ENCODE results near the gene ASPSCR1.

The ASPSCR1 gene

DNA sequence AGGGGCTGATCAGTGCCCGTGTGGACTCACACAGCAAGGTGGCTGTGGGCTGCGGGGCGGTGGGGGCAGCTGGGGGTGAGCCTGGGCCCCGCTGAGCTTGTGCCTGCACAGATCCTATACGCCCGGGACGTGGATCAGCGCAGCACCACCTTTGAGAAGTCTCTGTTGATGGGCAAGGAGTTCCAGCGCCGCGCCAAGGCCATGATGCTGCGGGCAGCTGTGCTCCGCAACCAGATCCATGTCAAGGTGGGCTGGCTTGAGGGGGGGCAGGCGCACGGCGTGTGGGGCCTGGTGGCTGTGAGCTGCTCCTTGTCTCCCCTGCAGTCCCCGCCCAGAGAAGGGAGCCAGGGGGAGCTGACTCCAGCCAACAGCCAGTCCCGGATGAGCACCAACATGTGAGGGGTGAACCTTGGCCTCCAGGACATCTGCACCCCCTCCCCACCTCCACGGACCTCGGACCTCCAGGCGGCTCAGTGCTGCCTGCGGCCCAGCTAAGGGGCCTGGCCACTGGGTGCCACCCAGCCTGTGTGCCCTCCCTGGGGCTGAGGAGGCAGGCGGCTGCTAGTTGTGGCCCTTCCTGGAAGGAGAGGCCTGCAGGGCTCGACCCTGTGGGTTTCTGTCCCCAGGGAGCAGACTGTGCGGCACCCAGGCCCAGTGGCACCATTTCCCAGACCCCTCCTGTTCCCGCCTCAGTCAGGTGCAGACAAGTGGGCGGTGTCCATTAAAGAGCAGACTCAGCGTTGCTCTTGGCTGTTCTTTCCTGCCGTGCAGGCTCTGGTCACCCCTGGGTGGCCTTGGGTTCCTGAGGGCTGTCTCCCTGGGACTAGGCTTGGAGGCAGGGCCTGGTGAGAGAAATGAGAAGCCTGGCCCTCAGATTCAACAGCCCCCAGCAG, 79.5 kb downstream of the ASPSCR1 start:
- DNase-seq, result no peak

DNA sequence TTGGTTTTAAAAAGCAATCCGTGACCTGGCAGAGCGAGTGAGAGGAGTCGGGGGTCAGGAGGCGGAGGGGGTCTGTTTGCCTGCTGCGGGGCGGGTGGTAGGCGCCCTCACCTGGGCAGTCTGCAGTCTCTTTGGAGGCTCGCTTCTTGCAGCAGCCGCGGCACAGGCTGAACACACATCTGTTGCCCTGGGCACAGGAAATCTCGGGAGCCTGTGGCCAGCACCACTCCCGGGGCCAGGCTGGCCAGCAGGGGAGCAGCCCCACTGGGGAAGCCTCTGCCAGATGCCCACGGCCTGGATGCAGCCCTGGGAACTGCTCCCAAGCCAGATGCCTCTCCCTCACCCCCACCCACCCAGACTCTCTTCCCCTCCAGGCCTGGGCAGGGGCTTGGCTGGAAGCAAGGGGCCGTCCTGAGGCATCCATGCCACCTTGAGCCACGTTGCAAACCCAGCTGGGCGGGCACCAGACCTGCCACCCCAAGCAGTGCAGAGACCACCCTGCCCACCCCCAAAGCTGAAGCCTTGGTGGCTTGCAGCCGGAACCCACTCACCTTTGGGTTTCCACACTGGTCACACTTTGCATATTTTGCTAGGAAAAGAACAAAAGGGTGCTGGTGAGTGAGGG, 80.9 kb downstream of the ASPSCR1 start:
- no peak for DNase-seq

DNA sequence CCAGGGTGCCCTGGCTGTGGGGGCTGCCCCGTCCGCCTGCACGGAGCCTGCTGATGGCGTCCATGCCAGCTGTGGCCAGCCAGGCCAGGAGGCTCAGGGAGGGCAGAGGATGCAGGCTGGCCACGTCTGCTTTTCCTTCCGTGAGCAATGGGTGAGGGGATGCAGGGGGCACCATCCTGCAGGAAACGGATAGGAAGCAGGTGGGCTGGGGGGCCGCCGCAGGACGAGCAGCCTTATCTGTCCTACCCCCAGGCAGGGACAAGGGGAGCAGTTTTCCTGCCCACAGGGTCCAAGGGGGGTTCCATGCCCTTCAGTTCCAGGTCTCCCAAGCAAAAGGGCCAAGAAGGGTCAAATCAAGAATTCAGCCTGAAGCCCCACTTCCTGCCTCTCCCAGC, 81.4 kb downstream of the ASPSCR1 start:
- DNase-seq, result no peak

DNA sequence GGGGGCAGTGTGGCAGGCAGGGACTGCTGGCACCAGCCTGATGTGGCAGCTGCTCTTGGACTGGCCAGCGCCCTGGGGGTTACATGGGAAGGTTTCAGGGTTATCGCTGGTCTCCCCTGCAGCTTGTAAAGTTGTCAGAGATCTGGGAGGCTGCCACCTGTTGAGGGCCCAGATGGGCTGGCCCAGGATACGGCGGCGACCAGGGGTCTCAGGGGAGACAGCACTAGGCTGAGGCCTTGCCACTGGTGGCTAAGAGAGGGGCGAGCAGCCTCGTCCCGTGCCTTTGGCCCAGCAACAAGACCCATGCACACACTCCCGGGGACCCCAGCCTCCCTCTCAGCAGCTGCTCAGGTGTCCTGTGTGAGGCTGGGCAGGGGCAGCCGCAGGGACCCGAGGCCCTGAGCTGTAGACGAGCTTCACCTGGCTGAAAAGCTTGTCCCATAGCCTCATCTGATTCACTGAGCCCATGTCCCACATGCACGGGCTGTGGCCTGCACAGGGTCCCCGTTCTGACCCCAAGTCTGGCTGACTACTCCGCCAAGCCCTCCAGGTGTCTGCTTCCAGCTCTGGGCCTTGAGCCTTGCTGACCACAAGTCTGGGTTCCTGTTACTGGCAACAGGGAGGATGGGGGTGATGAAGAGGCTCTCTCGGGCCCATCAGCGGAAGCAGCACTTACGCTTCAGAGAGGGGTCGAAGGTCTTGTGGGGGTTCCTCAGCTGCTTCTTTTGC, 82.0 kb downstream of the ASPSCR1 start:
- no peak for DNase-seq

DNA sequence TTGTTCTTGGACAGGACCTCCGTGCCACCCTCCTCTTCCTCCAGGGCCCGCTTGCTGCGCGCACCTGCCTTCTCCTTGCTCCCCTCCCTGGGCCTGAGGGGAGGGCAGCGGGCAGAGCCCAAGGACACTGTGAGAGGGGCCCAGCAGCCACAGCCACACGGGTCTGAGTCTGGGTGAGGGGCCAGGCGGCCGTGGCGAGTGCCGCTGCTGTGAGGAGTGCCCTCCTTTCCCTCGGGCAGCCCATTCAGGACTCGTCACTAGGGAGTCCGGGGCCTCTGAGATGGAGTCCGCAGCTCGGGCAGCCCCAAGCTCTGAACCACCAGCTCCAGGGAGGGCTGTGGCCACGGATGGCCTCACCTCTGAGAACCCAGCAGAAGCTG, 82.6 kb downstream of the ASPSCR1 start:
- DNase-seq, result no peak

DNA sequence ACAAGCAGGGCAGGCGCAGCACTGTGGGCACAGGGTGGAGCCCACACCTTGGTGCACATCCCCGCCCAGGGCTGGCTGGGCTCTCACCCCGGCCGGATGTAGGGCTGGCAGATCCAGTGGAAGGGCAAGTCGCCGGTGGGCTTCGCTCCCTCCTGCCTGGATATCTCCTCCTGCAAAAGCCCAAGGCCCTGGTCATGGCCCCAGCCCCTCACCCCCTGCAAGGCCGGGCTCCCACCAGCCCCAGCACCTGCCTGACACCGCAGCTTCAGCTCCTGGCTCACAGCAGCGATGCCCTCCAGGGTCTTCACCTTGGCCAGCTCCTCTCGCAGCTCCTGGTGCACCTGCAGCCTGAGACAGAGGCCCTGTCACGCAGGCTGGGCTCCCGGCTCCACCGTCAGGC, 83.2 kb downstream of the ASPSCR1 start:
- DNase-seq, result no peak

DNA sequence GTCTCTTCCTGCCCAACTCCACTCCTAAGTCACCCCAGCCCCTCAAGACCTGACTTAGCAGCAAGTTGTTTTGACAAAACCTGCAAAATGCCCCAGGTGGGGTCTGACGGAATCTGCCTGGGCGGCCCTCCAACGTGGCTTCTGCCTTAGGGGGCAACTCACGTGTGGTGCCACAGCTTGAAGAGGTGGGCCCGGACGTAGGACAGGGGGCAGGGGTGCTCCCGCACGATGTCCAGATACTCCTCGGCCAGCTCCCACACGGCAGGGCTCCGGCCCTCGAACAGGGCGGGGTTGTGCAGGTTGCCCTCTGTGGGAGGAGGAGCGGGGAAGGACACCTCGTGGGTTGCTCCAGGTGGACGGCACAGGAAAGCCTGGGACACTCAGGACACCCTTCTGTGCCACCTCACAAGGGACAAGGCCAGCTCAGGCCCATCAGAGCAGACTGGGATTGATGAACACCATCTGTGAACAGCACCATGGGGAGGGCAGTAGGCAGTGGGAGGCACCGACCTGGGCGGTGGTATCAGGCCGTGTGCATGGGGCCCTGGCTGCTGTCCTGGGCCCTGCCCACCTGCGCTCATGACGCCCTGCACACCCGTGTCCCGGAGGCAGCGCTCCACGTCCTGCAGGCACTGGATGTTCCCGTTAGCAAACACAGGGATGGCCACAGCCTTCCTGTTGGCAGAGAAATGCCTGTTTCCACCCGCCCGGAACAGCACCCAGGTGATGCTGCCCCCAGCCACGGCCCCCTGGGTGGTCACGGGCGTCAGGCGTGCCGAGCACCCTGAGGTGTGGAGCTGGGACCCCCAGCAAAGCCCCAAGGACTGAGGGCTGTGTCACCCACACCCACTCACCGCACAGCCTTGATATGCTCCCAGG, 83.9 kb downstream of the ASPSCR1 start:
- DNase-seq, result no peak

DNA sequence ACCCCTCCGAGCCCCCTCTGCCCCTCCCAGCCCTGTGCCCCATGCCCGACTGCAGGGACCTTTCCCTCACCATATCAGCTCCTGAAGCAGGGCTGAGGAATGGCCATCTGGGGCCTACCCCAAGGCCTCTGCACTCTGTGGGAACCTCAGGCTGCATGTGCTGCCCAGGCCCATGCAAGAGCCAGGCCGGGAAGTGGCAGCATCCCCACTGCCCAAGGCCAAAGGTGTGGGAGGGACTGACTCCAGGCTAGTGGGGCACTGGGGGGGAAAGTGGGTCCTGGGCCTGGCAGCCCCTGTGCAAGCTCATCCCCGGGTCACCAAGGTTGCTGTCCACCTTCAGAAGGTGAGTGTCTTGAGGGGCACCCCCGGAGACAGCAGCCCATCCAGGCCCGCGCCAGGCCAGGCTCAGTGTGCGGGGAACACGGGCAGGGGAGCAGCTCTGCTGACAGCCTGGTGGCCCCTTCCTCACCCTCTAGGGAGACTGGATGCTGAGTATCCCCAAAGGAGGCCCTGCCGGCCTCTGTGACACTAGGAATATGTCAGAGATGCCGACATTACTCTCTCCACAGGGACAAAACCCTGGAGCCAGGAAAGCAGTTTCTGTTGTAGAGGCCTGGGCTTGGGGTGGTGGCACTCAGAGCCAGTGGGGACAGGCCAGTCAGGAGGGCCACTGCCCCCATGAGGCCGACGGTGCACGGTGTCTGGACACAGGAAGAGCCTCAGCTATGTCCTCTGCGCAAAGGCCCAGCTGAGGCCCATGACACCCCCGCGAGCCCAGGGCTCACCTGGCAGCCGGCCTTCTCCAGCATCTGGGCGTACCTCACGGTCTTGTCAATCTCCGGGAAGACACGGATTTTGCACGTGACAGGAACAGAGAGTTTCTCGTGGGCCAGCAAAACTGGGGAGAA, 84.9 kb downstream of the ASPSCR1 start:
- DNase-seq, result no peak

DNA sequence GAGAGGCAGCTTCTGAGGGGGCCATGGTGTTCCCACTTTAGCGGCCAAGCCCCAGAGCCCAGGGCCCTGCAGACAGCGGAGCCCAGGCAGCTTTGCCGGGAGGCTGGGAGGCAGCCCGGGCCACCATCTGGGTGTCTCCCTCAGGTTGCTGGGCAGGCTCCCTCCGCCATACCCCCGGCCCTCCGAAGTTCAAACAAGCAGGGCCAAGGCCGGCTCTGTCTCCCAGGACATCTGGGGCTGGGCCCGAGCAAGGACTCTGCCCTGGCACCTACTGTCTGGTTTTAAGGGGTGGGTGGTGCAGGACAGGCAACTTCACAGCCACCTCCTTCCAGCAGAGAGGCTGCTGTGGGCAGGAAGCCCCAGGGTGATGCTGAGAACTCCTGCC, 85.5 kb downstream of the ASPSCR1 start:
- DNase-seq, result no peak

DNA sequence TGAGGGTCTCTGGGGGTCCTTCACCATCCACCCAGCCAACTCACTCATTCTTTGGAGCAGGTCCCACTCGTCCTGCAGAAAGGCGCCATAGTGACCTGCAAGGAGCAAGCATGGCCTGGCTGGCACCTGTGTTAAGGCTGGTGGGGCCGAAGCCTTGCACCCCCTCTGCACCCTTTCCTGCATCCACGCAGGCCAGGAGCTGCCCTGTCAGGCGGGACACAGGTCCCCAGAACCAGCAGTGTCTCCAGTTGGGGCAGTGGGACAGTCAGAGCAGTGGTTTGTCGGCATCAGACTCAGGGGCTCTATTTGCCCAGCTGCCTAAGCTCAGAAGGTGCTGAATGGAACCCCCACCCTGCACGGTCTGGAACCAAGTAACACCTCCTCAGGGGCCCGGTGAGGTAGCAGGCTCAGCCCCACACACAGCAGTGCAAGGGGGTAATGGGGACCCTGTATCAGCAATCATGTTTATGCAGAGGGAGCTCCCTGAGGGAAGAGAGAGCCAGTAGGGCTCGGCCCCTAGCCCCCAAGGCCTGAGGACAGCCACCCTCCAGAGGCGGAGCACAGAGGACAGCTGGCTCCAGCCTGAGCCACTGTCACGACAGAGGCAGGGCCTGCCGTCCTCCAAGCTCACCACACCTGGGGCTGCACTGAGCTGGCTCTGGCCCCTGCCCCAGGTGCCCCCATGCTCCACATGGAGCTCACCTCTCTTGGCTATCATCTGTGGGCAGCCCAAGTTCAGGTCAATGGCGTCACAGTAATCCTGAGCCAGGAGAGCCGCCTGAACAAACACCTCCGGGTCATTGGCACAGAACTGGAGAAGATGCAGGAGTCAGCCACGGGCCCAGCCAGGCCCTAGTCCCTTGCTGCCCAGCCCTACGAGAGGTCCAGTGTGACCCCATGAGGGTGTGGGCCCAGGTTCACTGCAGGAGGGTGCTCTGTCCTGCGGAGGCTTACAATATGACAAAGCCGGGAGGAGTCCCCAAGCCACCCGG, 86.3 kb downstream of the ASPSCR1 start:
- DNase-seq, result no peak

DNA sequence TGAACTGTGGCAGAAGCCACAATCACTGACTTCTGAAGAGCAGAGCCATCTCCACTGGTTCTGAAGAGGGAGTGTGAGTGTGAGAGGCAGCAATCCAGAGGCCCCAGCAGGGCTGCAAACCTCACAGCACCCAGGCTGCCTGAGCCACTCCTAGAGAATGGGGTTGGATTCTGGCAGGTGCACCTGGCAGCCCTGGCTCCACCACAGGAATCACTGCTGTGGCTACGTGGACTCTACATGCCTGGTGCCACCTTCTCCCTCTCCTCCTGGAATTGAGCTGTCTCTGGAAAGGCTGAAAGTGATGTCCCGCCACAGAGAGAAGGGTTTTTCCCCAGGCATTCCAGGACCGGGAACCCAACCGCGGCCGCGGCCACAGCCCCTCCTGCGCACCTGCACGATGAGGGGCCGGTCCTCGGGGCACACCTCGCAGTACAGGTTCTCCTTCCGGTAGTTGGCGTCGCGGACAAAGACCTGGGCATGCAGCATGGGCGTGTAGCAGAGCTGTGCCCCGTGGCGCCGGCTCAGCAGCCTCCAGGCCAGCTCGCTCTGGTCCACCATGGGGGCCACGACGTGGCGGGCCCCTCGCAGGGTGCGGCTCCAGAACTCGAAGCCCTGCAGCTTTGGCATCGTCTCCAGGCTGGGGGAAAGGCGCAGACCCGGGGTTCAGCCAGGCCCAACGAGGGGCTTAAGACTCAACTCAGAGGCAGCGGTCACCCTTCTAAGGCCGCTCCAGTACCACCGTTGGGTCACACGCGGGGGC, 87.2 kb downstream of the ASPSCR1 start:
- DNase-seq, result peak; percentile 6

DNA sequence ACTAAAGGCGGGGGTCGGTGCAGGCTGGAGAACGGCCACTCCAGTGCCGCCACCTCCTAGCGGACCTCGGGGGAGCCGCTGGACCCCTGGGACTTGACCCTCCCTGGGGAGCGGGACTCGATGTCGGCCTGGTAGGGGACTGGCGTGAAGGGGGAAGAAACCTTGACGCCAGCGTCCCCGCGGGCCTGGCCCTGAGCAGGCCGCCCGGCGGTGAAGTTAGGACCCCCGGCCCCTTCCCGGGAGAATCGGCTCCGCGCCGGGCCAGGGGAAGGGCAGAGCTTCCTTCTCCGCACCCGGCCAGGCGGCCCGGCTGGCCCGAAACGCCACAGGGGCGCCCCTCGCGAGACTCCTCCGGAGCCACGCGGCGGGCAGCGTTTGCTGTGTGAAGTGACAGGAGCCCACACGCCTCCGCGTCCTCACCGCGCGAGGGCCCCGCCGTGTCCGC, 87.8 kb downstream of the ASPSCR1 start:
- no peak for DNase-seq

DNA sequence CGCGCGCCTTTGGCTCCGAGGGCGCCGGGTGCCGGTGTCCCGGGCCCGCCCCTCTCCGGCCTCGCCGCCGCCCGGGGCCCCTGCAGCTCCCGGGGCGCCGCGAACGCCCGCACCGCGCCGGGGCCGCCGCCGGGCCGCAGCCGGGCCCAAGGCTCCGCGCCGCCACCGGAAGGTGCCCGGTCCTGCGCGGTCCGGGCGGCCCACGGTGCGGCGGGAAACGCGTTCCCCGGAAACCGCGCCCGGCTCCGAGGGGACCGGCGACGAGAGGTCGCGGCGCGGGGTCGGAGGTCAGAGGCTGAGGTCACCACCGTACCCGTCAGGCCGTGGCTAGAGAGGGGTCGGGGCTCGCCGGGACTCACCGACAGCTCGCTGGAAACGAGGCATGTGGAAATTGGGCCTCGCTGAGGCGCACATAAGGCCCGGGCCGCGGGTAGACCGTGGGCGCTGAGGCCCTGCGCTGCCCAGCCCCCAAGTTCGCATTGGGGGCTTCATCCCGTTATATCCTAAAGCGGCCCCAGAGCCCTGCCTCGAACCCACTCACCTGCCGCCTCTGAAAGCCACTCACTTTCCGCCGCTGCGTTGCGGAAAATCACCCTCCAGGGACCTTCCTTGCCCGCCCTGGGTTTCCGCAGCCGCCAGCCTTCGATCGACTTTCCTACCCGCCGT, 88.3 kb downstream of the ASPSCR1 start, which contains the start of gene DUS1L:
TSS of gene DUS1L (minus strand) at position 167 of the 666 bp plus-strand sequence. CDS start 745 bp downstream, outside the sequence.
- no peak for DNase-seq

Measured in NCI-H2029 (cell line).